ENCODE results near the gene EPOP. TPM values are rescaled to one million over a fixed set of nuclear protein-coding genes. Genes with fewer than 3 reads are reported as not detected.

The EPOP gene
- polyA plus RNA-seq, 4 donors, result 1.4 to 1.8 (median 1.5) TPM

DNA sequence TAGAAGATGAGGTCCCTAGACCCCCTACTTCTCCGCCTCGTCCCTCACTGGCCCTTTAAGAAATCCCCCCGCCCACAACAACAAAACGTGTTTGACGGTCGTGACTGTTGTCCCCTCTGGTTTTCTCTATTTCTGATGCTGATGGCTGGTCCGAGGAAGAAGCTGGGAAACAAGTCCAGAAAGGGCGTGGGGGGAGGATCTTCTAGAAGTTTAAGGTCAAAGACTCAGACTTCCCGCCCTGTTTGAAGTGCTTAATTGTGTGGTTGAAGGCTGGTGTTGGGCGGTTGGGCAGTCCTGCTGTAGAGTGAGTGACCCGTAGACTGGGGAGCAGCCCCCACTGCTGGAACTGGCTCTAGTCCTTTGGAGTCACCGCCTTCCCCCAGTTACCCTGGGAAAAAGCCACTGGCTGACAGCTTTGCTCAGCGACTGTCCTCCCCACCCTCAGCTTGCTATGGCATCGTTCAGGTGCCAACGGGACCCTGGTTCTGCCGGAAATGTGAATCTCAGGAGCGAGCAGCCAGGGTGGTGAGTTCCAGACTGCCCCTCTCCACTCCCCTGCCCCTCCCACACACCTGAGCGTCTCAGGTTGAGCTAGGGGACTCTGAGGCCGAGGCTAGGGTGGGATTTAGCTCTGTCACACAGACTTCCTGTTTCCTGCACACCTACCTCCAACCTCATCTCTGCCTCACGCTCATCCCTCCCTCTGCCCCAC is 31.9 kb upstream of the EPOP start:
- no peak for DNase-seq (ENCODE audit: low read depth in 4 of 4, low spot score in 3 of 4)

DNA sequence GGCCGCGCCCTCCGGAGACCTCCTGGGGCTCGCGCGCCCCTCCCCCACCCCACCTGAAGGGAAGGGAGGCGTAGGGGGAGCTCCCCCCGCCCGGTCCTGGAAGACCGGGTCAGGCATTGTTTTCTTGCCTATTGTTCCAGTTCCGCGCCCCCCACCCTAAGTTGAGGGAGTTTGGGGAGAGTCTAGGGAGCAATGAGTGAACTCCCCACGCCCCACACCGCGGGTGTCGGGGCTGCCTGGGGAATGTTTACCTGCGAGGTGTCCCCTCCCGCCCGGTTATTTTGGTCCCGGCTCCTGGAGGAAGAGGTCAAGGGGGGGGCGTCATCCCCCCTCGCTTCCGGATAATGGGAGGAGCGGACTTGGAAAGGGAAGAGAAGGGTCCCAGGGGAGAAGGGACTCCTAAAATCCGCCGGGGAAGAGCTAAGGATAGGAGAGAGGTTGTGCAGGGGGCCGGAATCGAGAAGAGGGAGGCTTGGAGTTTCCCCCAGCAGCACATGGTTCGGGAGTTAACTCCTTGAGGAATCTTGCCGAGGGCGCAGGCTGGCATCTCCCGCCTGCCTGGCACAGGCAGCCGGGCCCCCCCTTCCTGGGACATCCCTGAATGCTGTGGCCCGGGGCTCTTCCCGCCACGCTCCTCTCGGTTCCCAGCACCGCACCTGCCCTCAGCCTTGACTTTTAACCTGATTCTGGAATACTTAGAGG is 31.2 kb upstream of the EPOP start:
- no peak for DNase-seq (ENCODE audit: low read depth in 4 of 4, low spot score in 3 of 4)

DNA sequence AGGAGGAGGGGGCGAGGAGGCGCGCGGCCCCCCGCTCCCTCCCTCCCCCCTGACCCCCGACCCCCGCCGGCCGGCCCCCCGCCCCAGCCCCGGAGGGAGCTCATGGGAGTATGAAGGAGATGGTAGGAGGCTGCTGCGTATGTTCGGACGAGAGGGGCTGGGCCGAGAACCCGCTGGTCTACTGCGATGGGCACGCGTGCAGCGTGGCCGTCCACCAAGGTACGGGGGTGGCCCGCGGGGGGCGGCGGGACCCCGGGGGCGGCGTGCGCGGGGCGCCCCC is 30.7 kb upstream of the EPOP start:
- no peak for DNase-seq (ENCODE audit: low read depth in 4 of 4, low spot score in 3 of 4)

DNA sequence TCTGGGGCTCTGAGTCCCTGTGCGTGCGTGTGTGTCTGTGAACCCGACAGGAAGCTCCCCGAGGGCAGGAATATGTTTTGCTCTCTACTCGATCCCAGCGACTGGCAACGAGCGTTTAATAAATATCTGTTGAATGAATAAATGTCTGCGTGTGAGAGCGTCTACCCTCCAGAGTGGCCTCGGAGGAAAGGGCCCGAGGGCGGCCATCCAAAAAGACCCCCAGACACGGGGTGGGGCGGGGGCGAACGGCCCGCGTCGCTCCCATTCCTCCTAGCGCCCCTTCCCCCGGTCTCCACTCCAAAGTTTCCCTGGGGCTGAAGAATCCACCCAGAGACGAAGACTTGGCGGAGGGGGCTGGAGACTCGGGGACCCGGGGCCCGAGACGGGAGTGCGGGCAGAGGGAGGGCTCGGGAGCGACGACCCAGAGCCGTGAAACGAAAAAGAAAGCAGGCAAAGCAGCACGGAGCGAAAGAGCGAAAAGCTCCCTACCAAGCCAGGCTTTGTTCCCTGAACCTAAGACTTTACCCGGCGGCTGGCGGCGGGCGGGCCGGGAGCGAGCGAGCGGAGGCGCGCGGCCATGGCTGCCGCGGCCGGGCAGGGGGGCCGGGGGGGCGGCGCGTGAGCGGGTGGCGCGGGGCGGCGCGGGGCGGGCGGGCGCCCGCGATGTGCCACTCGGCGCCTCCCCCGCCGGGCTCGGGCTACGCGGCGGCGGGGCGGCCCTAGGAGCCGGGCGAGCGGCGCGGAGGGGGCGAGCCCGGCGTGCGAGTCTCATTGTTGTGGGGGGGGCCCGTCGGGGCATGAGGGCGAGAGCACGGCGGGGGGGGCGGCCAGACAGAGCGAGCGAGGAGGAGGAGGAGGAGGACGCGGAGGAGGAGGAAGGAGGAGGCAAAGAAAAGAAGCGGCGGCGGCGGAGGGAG is 30.1 kb upstream of the EPOP start, which contains the start of gene MLLT6:
TSS of gene MLLT6 (plus strand) at position 668 of the 917 bp plus-strand sequence. CDS start 360 bp downstream, outside the sequence.
- DNase-seq (ENCODE audit: low read depth in 4 of 4, low spot score in 3 of 4), result peak in 1 of 4 donors; percentile 47

DNA sequence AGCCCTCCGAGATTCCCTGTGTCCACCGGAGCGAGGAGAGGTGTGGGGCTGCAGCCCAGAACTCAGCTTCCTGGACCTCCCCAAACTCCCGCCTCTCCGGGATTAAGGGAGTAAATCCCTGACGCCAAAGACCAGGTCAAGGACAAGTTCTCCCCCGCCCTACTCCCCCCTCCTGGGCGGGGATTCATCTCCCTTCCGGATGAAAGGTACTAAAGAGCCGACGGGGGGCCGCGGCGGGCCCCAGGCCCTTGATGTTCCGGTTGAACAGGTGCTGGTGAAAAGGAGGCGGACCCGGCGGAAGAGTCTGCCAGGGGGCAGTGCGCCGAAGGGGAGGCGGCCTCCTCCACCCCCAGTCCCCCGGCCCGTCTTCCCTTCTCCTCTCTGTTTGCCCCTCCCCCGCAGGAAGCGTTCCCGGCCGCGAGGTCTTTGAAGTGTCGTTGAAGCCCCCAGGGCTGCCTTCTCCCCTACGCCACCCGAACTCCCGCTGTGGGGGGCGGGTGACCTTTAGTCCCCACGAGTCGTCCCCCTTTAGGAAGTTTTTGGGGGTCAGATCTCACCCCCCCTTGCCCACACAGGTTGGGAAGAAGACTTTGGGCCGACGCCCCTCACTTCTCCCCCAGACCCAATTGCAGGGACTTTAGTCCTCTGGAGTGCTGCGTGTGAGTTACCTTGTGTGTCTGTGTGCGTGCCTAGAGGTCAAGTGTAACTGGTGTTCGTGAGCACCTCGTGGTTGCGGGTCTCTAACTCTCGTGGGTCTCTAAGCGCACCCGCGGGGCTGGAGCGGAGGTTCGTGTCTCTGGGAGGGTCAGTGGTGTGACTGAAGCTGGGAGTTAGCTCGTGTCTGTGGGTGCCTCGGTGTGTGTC is 29.2 kb upstream of the EPOP start:
- peak; percentile 66 to 82 (median 73) for DNase-seq (ENCODE audit: low read depth in 4 of 4, low spot score in 3 of 4)

DNA sequence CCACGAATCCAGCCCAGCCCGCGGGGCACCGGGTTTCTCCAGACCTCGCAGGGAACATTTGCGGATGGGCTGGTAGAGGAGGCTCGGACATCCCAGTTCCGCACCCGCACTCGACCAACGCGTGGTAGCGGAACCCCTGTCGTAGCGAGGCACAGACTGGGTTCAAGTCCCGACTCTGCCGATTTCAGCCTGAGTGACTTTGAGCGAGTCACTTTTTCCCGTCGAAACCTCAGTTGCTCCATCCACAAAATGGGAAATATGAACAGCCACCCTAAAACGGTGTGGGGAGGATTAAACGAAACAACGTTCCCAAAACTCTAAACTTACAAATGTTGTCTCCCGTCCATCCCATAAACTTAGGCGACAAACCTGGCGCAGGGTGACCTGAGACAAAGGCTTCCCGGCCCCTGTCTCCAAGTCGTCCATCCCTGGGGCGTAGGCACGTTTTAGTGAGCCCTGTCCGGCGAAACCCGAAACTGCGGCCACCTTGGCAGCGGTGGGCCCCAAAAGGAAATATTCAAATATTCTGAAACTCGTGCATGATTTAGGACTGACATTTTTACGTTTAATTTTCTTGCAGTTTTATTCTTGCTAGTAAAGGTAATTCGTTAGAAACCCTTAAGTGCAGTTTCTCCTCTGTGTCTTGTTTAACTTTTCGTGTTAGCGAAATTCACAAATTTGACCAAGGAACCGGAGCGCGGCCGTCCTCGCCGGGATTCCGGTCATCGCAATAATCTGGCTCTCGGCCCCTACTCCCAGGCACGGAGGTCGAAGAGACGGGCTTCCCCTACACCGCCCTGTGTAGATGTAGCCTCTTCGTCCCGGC is 28.4 kb upstream of the EPOP start:
- DNase-seq (ENCODE audit: low read depth in 4 of 4, low spot score in 3 of 4), result no peak

DNA sequence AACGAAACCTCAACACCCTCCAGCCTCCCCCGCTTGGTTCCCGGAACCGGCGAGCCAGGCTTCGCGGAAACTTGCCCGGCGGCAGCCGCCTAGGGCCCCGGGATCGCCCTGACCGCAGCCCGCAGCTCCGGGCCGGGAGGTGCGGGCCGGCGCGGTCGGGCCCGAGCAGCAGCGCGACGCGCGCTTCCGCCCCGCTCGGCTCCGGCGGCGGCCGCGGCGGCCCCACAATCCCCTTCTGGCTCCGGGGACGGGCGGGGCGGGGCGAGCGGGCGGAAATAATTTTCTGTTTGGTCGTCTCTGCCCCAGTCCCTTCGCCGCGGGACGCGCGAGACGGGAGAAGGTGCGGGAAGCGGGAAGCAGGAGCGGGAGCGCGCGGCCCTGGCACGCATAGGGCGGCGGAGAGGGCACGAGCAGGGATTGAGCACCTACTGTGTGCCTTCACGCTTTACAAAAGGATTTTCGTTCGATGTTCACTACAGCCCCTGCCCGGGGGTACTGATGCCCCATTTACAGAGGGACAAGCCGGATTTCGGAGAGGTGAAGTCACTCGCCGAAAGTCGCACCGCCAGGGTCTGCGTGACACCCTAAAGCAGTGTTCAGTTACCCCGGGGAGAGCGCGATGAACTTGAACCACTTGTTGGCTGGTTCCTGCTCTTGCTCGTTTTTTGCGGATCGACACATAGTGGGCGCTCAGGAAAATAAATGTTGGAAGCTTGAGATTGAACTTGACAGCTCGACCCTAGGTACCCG is 27.6 kb upstream of the EPOP start:
- DNase-seq (ENCODE audit: low read depth in 4 of 4, low spot score in 3 of 4), result peak in 3 of 4 donors; percentile 65 to 77 (median 69)

DNA sequence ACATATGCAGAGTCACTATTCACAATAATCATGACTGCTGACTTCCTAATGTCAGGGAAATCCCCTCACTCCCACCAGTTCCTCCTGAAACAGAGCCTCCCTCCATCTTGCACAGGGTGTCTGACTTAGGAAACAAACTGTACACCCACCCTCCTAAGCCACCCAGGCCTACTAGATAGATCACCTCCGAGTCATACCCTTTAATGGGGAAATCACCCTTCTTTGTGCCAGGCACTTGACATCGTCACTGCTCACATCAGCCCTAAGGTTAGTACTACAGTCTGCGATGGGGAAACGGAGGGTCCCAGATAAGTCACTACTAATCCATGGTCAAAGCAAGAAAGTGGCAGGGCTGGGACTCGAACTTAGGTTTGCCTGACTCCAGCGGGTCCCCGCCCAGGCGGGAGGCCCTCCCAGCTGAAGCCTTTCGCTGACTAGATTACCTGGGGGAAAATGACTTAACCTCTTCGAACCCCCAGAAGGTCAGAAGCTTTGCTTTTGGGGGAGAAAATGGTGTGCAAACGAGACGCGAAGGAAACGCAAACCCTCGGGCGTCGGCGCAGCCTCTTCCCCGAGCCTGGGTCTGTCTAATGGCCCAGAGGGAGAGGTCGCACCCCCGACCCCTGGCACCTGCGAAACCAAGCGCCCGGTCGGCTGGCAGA is 26.9 kb upstream of the EPOP start:
- DNase-seq (ENCODE audit: low read depth in 4 of 4, low spot score in 3 of 4), result no peak

DNA sequence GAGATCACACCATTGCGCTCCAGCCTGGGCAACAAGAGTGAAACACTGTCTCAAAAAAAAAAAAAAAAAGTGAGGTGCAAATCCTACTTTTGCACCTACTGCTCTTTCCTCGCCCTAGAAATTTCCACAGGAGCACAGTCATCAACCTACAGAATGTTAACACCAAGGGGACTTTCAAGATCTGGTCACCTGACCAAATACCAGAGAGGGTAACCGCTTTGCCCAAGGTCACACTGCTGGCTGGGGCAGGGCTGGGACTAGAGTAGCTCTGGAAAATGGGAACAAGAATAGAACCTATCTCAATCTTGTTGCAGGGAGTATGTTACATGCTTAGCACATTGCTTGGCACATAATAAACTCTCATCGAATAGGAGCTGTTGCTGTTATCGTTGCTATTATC is 24.0 kb upstream of the EPOP start:
- DNase-seq (ENCODE audit: low read depth in 4 of 4, low spot score in 3 of 4), result no peak

DNA sequence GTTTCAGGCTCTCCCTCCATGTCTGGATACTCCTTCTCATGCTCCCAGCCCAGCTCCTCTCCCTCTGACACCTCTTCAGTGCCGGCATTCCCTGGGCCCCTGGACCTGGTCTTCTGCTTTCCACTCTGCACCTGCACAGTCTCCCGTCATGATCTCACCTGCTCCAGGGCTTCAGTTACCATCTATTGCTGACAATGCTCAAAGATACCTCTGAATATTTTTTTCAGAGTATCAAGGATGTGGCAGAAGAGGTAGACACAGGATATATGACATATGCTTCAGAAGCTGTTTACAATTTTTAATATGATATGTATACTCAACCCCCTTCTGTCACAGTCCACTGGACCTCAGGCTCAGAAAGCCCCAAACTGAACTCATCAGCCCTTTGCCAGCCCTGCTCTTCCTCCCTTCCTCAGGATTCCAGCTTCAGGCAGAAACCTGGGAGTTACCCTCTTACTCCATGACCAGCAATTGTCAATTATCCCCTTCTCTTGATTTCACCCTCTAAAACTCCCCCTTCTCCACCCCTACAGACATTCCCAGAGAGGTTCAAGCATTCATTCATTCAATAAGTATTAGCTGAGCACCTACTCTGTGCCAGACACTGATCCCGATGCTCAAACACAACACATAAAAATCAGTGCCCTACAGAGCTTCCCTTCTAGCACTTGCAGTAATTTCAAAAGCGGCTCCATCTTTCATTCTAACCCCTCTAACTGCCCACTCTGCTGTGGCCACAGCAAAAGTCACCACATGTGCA is 22.5 kb upstream of the EPOP start:
- no peak for DNase-seq (ENCODE audit: low read depth in 4 of 4, low spot score in 3 of 4)

DNA sequence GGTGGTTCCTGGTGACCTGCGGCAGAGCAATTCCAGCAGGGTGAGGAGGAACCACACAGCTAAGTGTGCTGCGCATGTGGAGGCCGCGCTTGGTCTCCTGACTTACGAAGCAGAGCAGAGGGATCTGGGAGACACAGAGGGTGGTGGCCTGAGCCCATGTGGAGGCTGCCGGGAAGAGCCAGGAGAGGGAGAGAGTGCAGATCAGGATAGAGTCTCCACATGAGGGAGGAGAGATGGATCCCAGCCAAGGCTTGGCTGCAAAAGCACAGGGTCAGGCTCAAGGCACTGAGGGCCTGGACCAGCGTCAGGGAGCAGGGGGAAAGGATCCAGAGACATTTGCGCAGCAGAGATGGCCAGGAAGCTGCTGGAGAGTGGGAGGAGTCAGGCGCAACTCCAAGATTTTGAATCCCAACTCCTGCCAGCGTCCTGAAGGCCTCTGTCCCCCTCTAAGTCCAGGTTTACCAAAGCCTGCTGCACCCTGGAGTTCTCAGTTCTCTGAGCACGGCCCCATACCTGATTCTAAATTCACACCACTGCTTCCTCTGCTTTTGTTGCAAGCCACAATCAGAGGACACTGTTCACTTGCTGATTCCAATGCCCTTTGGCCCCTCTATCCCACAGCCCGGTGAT is 19.1 kb upstream of the EPOP start:
- DNase-seq (ENCODE audit: low read depth in 4 of 4, low spot score in 3 of 4), result no peak

DNA sequence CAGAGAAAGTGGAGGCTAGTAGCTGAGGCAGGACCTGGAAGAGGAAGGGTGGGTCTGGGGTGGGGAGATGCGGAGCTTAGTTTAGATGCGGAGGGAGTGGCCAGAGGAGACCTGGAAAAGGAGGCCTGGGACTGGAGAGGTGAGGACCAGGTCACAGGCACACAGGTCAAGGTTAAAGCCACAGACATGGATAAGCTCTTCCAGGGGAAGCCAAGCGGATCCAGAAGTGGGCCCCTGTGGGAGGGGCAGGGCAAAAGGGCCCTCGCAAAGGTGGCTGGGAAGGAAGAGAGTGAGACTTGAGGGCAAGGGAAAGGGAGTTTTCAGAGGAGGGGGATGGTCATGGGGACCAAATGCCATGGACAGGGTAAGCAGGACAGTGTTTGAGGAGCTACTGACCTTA is 16.4 kb upstream of the EPOP start:
- DNase-seq (ENCODE audit: low read depth in 4 of 4, low spot score in 3 of 4), result no peak

DNA sequence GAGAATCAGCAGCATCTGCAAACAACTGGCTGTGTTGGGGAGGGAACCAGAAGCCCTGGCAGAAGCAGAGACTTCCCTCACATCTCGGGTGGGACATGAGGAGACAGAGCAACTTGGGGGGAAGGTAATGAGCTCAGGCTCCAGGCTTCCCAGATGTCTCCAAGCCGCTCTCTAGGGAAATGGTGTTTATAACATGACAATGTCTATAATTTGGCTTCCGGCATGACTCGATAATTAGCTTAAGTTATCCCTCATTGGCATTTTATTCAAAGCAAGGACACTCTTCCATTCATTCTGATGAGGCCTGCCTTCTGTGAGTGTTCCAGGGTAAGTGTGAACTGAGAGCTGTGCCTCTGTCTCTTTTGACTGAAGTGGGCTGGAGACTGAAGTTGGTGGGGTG is 15.6 kb upstream of the EPOP start:
- DNase-seq (ENCODE audit: low read depth in 4 of 4, low spot score in 3 of 4), result no peak

DNA sequence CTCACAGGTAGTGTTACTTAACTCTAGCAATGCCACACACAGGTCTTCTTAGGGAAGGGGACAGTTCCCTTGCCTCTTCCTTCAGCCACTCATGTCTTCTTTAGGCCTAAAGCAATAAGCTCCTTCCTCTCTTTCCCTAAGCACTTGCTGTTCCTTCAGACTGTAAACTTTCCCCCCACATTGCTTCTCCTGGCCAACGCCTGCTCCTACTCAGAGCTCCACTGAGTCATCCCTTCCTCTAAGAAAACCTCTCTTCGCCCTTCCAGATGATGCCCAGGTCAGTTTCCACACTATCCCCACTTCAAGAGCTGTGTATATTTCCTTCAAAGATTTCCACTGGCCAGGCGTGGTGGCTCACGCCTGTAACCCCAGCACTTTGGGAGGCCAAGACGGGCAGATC is 12.5 kb upstream of the EPOP start:
- DNase-seq (ENCODE audit: low read depth in 4 of 4, low spot score in 3 of 4), result no peak

DNA sequence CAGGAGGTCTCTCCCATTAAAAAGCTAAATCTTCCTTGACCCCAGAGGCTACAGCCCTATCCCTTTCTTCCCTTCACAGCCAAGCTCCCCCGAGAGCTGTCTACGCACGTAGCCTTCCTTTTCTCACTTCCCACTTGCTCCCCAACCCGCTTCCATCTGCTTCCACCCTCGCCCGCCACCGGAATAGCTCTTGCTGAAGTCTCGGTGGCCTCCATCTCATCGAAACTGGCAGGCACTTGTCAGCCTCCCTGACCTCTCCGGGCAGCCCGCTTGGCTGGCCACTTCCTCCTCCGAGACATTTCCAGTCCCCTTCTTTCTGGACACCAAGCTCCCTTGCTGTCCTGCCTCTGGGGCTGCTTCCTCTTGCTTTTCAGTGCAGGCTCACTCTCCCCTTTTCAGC is 10.7 kb upstream of the EPOP start:
- no peak for DNase-seq (ENCODE audit: low read depth in 4 of 4, low spot score in 3 of 4)

DNA sequence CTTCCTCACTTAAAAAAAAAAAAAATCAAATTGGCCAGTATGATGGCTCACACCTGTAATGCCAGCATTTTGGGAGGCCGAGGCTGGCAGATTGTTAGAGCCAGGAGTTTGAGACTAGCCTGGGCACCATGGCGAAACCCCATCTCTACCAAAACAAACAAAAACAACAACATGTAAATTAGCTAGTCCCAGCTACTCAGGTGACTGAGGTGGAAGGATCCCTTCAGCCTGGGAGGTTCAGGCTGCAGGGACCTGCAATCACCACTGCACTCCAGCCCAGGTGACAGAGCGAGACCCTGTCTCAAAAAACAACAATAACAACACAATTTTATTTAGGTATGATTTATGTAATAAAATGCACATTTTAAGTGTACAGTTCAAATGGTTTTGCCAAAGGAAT is 6.3 kb upstream of the EPOP start:
- no peak for DNase-seq (ENCODE audit: low read depth in 4 of 4, low spot score in 3 of 4)

DNA sequence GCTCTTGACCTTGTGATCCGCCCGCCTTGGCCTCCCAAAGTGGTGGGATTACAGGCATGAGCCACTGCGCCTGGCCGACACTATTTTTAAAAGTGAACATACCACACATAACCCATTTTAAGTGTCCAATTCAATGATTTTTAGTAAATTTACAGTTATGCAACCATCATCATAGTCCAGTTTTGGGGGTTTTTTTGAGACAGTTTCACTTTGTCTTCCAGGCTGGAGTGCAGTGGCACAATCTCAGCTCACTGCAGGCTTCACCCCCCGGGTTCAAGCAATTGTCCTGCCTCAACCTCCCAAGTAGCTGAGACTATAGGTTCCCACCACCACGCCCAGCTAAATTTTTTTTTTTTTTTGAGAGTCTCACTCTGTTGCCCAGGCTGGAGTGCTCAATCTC is 3.1 kb upstream of the EPOP start:
- DNase-seq (ENCODE audit: low read depth in 4 of 4, low spot score in 3 of 4), result no peak

Data from right renal pelvis (tissue), 4 donors.